ENCODE results near the gene PAK4.

Gene PAK4

DNA sequence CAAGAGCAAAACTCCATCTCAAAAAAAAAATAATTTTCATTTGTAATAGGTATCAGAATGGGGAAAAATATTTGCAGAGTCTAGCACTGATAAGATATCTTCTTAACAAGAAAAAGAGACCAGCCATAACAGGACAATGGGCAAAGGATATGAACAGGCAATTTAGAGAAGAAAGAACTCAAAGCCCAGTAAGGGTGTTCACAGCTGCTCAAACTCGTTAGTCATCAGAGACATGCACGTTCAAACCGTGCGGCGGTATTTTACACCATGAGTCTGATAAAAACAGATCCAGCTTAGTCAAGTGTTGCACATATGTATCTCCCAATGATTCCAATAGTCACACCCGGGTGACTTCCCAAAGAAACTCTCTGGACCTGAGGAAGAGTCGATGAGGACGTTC lies 57.5 kb downstream of the PAK4 start:
- DNase-seq: no peak

DNA sequence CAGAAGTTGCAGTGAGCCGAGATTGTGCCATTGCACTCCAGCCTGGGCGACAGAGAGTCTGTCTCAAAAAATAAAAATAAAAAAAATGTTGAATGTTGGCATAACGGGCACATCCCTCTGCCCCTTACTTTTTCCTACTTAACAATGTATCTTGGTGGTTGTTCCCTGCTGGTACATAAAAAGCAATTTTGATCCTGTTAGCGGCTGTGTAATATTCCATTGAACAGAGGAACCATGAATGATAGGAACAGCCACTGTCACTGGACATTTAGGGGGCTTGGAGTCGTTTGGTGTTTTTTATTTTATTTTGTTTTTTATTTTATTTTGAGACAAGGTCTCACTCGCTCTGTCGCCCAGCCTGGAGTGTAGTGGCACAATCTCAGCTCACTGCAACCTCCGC lies 60.8 kb downstream of the PAK4 start:
- no peak for DNase-seq

DNA sequence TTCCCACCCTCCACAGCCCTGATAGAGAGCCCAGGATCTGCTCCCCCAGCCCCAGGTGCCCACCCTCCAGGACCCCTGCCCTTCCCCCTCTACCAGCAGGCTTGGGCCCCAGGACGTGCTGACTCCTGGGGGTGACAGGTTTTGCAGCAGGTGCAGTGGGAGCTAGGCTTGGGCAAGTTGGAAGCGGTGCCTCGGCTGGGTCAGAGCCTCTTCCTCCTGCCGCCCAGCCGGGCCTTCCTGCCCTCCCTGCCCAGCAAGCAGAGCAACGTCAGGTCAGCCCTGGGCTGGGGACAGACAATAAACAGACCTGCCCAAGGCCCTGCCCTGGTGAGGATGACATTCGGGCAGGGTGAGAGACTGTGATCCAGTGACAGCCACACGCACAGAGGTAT lies 62.0 kb downstream of the PAK4 start:
- DNase-seq: peak; percentile 61

DNA sequence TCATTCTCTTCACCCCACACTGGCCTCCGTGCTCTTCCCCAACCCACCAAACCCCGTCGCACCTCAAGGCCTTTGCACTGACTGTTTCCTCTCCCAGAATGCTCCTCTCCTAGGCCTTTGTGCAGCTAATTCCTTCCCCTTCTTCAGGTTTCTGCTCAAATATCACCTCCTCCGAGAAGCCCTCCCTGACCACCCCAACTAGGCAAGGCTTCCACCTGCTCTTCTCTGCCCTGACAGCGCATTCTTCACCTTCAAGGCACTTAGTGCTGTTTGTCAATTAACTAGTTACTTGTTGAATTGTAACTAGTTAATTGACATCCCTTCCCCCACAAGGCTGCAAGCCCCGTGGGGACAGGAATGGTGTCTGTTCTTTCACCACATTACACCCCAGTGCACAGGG lies 63.4 kb downstream of the PAK4 start:
- DNase-seq: no peak

DNA sequence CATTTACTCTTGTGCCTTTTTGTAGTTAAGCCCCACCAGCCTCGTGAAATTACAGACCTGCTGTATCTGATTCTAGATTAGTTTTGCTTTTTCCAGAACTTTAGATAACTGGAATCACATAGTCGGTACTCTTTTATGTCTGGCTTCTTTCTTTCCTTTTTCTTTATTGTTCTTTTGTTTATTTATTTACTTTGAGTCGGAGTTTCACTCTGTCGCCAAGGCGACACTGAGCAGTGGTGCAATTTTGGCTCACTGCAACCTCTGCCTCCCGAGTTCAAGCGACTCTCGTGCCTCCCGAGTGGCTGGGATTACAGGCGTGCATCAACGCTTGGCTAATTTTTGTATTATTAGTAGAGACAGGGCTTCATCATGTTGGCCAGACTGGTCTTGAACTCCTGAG lies 65.2 kb downstream of the PAK4 start:
- DNase-seq: peak; percentile 37

DNA sequence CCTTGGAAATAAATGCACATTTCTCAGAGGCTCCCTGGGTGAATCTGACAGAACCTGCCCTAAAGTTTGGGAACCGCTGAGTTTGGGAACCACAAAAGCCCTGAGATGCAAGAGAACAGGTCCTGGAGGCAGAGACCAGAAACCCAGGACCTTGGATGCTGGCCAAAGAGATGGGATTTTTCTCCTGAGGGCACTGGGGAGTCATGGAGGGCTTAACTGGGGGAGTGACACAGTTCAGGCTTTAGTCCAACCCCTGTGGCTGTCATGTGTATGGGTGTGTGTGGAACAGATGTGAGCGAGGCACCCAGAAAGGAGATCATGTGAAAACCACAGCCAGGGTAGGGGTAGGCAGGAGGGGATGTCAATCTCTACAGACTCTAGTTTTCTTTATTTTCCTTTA lies 67.3 kb downstream of the PAK4 start:
- no peak for DNase-seq

DNA sequence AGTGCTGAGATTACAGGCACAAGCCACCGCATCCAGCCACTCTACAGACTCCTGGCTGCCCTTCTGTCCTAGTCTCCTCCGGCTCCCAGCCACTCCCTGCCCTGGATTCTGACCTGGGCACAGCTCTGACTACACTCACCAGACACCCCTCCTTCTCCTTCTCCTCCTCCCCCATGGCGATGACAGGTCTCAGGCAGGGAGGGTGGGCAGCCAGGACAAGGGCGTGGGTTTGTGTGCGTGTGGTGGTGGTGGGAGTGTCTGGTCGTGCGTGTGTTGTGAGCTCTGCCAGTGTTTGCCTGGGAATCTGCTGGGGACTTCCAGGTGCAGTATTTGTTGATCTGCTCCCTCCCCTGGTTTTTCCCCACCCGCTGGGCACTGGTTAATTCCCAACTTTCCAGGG lies 68.2 kb downstream of the PAK4 start:
- peak; percentile 67 for DNase-seq

DNA sequence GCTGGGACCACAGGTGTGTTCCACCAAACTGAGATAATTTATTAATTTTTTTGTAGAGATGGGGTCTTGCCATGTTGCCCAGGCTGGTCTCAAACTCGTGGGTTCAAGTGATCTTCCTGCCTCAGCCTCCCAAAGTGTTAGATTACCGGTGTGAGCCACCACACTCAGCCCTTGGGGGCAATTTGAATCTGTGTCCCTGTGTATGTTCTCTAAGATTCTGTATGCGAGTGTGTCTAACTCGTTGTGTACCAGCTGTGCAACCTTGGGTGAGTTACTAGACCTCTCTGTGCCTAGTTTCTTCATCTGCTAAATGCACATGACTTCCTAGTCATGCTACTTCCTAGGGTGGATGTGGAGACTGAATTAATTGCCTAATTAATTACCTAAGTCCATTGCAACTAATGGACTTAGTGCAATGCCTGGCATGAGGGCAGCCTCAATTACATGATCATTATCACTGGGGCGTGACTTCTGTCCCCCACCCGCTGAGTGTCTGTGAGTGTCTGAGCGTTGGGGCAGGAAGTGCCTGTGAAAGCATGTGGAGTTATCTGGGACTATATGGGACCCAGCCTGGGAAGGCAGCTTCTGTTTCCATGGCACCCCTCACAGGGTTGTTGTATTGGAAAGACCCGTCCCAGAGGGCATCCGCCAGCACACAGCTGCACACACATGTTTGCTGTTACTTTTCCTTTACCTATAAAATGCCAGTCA lies 69.4 kb downstream of the PAK4 start:
- peak; percentile 54 for DNase-seq

DNA sequence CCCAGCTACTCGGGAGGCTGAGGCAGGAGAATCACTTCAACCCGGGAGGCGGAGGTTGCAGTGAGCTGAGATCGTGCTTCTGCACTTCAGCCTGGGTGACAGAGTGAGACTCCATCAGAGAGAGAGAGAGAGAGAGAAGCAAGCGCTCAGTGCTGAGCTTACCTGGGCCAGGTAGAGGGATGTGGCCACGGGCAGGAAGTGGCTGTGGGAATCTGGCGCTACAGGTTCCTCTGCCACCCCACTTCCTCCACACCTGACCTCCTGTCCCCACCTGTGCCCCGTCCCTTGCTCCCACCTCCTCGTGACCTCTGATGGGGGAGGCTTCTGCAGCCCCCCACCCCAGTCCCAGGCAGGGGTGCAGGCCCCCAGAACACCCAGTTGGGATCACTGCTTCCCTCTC lies 70.2 kb downstream of the PAK4 start:
- DNase-seq: no peak

DNA sequence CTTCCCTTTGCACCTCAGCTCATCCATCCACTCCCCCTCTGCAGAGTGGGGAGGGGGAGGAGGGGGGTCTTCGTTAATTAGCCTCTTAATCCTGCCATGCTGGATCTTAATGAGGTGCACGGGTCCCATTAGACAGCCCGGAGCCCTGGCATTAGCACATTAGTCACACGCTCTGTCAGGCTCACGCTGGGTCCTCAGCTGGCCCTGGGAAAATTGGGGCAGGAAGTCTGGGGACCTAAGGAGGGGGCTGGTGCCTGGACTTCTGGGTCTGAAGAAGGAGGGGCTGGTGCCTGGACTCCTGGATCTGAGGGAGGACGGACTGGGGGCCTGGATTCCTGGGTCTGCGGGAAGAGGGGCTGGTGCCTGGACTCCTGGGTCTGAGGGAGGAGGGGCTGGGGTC lies 70.7 kb downstream of the PAK4 start:
- no peak for DNase-seq

DNA sequence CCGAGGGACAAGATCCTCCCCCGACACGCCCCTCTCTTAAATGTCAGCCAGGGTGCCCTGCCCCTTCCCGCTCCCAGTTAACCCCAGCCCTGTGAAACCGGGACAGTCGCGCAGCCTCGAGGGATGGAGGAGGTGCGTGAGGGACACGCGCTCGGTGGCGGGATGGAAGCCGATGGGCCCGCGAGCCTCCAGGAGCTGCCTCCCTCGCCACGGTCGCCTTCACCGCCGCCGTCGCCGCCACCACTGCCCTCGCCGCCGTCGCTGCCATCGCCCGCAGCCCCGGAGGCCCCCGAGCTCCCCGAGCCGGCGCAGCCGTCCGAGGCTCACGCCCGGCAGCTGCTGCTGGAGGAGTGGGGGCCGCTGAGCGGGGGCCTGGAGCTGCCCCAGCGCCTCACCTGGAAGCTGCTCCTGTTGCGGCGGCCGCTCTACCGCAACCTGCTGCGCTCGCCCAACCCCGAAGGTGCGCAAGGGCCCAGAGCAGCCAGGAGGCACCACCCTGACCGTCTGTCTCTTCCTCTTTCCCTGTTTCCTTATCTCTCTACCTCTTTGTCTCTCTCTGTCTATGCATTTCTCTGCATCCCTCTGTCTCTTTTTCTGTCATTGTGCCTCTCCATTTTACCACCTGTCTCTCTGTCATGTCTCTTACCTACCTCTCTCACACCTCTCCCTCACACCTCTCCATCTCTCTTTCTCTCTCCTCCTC lies 71.4 kb downstream of the PAK4 start, which contains the start of gene NCCRP1:
NCCRP1 (plus strand) TSS at position 105 of the 703 bp plus-strand sequence; CDS start at position 124, 19 bp downstream.
- DNase-seq: no peak

DNA sequence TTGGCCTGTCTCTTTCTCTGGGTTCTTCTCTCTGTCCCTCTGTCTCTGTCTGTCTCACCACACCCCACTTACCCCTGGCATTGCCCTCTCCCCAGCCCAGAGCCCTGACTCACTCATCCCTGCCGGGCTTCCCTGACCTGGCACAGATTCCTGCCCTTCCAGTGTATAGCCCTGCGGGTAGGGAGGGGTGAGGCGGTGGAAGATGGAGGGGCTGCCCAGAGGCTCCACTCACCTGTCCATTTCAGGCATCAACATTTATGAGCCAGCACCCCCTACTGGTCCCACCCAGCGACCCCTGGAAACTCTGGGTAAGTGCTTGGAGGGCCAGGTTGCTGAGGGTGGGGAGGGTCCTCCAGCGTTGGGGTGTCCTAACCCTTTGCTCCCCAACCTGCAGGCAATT lies 72.2 kb downstream of the PAK4 start:
- no peak for DNase-seq

DNA sequence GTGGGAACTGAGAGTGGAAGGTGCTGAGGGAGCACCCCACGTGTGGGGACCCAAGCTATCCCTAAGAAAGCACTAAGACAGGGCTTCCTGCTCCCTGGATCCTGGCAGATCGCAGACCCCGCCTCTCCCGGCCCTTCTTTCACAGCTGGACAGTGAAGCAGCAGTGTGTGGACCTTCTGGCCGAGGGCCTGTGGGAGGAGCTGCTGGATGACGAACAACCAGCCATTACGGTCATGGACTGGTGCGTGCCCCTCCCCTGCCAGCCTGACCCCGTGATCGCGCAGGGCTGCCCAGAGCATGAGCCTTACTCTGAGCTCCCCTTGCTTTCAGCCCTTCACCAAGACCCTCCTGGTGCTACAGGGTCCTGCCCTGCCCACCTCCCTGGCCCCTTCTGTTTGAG lies 73.4 kb downstream of the PAK4 start:
- DNase-seq: no peak

DNA sequence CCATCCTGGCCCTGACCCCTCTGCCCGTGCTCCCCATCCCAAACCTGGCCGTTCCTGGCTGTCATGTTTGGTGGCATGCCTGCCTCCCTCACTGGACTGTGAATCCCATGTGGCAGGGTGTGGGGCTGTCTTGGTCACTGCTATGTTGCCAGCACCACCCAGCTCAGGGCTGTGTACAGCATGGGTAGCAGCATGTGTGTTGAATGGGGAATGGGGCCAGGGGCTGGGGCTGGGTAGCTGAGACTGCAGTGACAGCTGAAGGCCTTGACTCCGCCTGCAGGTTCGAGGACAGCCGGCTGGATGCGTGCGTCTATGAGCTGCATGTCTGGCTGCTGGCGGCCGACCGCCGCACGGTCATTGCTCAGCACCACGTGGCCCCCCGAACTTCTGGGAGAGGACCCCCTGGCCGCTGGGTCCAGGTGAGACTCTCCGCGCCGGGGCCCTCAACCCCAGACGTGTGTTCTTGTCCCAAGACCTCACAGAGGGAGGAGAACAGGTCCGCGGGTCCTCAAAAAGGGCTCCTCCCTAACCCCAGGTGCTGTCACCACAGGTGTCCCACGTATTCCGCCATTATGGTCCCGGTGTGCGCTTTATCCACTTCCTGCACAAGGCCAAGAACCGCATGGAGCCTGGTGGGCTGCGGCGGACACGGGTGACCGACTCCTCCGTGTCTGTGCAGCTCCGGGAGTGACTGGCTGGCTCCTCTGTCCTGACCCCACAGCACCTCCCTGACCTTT lies 74.6 kb downstream of the PAK4 start:
- DNase-seq: no peak

DNA sequence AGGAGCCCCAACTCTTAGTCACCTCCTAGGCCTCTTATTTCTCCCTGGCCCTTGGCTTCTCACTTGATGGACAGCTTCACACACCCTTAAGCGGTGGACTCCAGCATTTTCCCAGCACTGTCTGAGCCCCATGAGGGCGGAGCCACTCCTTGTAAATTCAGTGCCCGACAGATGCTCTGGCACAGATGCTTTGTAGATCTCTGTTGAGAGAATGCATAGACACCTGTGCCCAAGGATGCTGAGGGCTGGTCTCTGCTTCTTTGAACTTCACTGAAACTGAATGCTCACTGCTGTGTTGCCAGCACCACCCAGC lies 75.2 kb downstream of the PAK4 start:
- no peak for DNase-seq

DNA sequence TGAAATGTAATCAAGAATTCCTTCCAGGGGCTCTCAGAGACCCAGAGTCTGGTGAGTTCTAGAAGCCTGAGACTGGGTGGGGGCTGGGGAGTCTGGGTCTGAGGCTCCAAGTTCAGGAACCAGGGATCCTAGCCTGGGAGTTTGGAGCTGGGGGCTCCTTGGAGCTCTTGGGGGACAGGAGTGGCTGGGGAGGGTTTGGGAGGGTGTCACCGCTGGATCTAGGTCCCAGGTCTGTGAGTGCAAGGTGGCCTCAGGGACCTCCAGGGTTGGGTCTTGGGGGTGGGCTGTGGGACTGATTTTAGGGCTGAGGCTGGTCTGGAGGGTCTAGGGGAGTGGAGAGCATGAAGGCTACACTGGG lies 77.4 kb downstream of the PAK4 start:
- DNase-seq: no peak

DNA sequence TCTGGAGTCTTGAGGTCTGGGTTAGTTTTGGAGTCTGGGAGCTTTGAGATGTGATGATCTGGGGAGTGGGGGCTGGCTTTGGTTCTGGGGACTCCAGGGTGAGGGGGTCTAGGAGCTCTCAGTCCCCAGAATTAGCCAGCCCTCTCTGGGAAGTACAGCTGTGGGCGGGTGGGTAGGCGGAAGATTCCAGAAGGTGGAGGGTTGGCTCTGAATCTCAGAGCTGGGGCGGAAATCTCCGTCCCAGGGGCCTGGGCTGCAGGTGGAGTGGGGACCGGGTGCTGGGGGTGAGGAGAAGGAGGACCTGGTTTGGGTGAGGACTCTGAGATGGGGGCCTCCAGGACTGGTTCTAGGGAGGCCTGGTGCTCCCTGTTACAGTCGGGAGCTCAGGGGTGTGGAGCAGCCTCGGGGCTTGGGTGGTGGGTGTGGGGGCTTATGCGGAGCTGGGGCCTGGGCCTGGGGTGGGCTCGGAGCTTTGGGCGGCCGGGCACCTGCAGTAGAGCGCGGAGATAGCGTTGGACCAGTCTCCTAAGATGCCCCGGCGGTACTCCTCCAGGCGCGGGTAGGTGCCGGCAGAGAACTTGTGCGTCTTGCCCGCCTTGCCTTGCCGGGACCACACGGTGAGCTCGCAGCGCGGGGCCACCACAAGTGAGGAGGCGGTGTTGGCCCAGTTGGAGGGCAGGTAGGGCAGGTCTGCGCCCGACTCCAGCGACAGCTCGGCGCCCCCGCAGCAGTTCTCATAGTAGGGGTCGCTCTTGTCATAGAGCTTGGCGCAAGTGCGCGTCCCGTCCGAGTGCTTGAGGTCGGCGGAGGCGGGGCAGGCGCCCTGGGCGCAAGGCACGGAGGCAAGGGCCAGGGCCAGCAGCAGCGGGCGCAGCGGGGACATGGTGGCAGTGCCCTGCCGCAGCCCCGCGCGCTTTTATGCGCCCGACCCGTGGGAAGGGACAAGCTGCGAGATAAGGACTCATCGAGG lies 78.1 kb downstream of the PAK4 start, which contains the start of gene SYCN:
SYCN (minus strand) TSS at position 892 of the 970 bp plus-strand sequence; CDS start at position 883, 9 bp downstream.
- no peak for DNase-seq

DNA sequence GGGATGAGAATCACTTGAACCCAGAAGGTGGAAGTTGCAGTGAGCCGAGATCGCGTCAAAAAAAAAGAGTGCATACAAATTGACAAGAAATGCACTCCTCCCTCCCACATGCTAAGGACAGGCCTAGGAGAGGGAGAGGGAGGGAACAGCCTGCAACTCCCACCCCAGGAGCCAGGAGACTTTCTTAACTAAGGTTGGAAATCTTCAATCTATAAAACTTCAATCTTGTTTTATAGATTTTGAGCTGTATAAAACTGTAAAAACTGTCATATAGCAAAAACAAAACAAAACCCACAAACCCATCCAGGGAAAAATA lies 79.8 kb downstream of the PAK4 start:
- no peak for DNase-seq

DNA sequence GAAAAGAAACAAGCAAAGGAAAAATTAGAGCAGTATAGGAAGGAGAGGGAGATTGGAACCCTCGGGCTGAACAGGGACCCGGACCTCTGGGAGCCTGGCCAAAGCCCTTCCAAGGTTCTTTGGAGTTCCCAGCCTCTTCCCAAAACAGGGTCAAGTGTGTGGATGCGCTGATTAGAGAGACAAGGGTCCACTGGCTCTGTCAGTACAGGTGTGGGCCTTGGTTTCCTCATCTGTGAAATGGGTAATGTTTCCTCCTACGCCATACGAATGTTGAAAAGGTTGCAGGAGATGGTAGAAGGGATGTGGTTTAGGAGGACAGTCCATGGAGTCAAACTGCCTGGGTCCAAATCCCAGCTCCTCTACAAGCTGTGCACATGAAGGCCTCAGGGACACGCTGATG lies 80.5 kb downstream of the PAK4 start:
- no peak for DNase-seq

DNA sequence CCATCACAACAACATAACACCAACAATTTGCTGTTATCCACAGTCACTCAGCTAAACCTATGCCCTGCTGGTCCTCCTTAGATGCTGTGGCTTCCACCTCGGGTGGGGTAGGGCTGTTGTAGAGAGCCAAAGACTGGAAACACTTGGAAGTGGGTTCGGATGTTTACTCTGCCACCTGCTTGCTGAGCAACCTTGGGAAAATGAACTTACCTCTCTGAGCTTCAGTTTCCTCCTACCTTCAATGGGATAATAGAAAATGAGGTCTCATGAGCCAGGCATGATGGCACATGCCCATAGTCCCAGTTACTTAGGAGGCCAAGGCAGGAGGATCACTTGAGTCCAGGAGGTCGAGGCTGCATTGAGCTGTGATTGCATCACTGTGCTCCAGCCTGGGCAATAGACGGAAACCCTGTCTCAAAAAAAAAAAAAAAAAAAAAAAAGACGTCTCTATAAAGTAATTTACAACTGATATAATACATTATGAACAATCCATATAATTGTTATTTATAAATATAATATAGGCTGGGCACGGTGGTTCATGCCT lies 81.8 kb downstream of the PAK4 start:
- DNase-seq: no peak

DNA sequence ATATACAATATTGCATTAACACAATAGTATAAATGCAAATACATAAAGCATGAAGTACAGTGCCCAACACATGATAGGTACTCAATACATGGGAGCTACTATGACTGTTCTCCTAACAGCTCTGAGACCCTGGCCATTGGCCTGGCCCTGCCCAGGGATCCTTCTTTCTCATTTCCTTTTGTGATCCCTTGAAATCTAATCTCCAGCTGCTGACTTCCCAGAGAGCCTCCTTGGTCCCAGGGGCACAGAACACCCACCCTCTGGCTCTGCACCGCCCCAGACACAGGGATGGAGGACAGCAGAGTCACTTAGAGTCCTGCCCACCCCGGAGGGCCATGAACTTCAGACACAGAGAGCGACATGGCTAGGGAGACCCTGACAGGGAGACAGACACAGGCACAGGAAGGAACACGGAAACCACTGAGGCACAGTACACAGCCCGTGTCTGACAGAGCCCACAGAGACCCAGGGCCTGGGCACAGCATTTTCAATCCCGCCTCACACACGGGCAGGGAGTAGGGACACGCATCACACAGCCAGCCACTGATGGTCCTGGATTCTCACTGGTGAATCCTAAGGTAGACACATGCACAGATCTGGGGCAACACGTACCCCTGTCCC lies 82.7 kb downstream of the PAK4 start:
- no peak for DNase-seq

DNA sequence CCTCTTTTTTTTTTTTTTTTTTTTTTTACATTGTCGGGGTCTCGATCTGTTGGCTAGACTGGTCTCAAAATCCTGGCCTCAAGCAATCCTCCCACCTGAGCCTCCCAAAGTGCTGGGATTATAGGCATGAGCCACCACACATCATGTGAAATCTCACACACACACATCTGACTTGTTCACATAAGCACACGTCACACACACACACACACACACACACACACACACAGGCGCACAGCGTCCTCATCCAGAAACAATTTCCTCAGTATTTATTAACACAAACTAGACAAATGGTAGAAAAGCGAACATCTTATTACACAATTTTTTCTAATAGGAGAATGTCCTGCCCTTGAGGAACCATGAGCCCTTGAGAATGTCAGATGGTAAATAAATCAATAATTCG lies 83.6 kb downstream of the PAK4 start:
- DNase-seq: no peak
